Germinal center (tissue), 1 donor: ENCODE results near the gene CCDC178.
A peak's percentile ranks its signal among the peaks of the same experiment; 100 is the strongest.
"Not testable (repeated sequence)": the region's sequence is repeated elsewhere in the genome, so short reads cannot be mapped to it uniquely, and the experiment has no call there.

Source experiments
- DNase-seq: peaks from one replicate; pipeline ENCODE4 v3.0.0; 2012; ENCODE audit warnings: mixed read lengths, low spot score

Gene CCDC178

GRCh38 chr18:32998921-32999320, 441.6 kb downstream of the CCDC178 start:
- no peak for DNase-seq

- DNase-seq, result no peak
Measured at GRCh38 chr18:32998285-32998684, 442.2 kb downstream of the CCDC178 start.

- no peak for DNase-seq
Measured at GRCh38 chr18:32983721-32984120, 456.8 kb downstream of the CCDC178 start.

- DNase-seq, result no peak
Measured at GRCh38 chr18:32980896-32981295, 459.6 kb downstream of the CCDC178 start.

GRCh38 chr18:32975501-32975900, 465.0 kb downstream of the CCDC178 start:
- DNase-seq, result no peak

GRCh38 chr18:32975163-32975436, 465.4 kb downstream of the CCDC178 start:
- no peak for DNase-seq

GRCh38 chr18:32974421-32975162, 465.9 kb downstream of the CCDC178 start:
- DNase-seq, result peak; percentile 6

GRCh38 chr18:32968248-32968647, 472.3 kb downstream of the CCDC178 start:
- no peak for DNase-seq

- DNase-seq, result no peak
Measured at GRCh38 chr18:32966141-32966540, 474.4 kb downstream of the CCDC178 start.

- DNase-seq, result no peak
Measured at GRCh38 chr18:32961538-32961937, 479.0 kb downstream of the CCDC178 start.

GRCh38 chr18:32958746-32959145, 481.8 kb downstream of the CCDC178 start:
- DNase-seq, result no peak

GRCh38 chr18:32956591-32957315, 483.8 kb downstream of the CCDC178 start:
- DNase-seq, result no peak

- not testable (repeated sequence) for DNase-seq
Measured at GRCh38 chr18:32952318-32952717, 488.2 kb downstream of the CCDC178 start.

- no peak for DNase-seq
Measured at GRCh38 chr18:32937597-32937996, 502.9 kb downstream of the CCDC178 start.

- no peak for DNase-seq
Measured at GRCh38 chr18:32937066-32937465, 503.5 kb downstream of the CCDC178 start.

GRCh38 chr18:32934201-32934600, 506.3 kb downstream of the CCDC178 start:
- DNase-seq, result no peak

- peak; percentile 66 for DNase-seq
Measured at GRCh38 chr18:32930695-32931301, 509.7 kb downstream of the CCDC178 start.

- no peak for DNase-seq
Measured at GRCh38 chr18:32929213-32929612, 511.3 kb downstream of the CCDC178 start.

- peak; percentile 24 for DNase-seq
Measured at GRCh38 chr18:32922951-32923430, 517.5 kb downstream of the CCDC178 start.

- no peak for DNase-seq
Measured at GRCh38 chr18:32920796-32921787, 519.4 kb downstream of the CCDC178 start.

GRCh38 chr18:32919799-32920198, 520.7 kb downstream of the CCDC178 start:
- DNase-seq, result peak; percentile 78

GRCh38 chr18:32918692-32919250, 521.8 kb downstream of the CCDC178 start:
- no peak for DNase-seq
